IgD-negative memory B cell (primary cell): ENCODE data around the gene MAN1C1. TPM values are rescaled to one million over a fixed set of nuclear protein-coding genes. Genes with fewer than 3 reads are reported as not detected.

Experiments
- H3K27ac Mint-ChIP-seq, 3 donors: one replicate each; pipeline ENCODE4 v1.8.0; 2020 to 2022; ENCODE audit warnings: mild to moderate bottlenecking in 3 of 3, mixed read lengths in 3 of 3, moderate library complexity in 1 of 3
- H3K27me3 Mint-ChIP-seq: one replicate; pipeline ENCODE4 v1.8.0; 2021; ENCODE audit warnings: mixed read lengths
- H3K36me3 Mint-ChIP-seq: one replicate; pipeline ENCODE4 v1.8.0; 2020; ENCODE audit warnings: mild to moderate bottlenecking, mixed read lengths
- H3K4me1 Mint-ChIP-seq, 3 donors: one replicate each; pipeline ENCODE4 v1.8.0; 2020 to 2022; ENCODE audit warnings: mixed read lengths in 3 of 3, mild to moderate bottlenecking in 1 of 3
- H3K4me3 Mint-ChIP-seq, 4 donors: one replicate each; pipeline ENCODE4 v1.8.0; 2020 to 2022; ENCODE audit warnings: mild to moderate bottlenecking in 4 of 4, mixed read lengths in 4 of 4, moderate library complexity in 3 of 4
- H3K9me3 Mint-ChIP-seq, 3 donors: one replicate each; pipeline ENCODE4 v1.8.0; 2020 to 2021; ENCODE audit warnings: mixed read lengths in 3 of 3, mild to moderate bottlenecking in 1 of 3
- polyA plus RNA-seq: library from polyadenylated mRNA; unstranded; fragments of 300-500 nt; fragmentation: Illumina TruSeq; gene quantifications from one replicate; pipeline ENCODE4 v1.2.3, GENCODE V29; 2021

The MAN1C1 gene
- polyA plus RNA-seq, 1 donor from 2014 or later: 0.49 TPM

- Mint-ChIP-seq H3K9me3 (no peaks in the 10 kb centered on the region), H3K27me3 (no peaks in the 10 kb centered on the region), H3K27ac (no peak overlapping the region), H3K4me3 (no peak overlapping the region), H3K4me1 (peaks cover 7 to 14% (median 10%) of the 10 kb centered on the region in 3 donors), H3K36me3 (no peaks in the 10 kb centered on the region)
Observed at GRCh38 chr1:25794325-25794724, 177.7 kb downstream of the MAN1C1 start.

DNA sequence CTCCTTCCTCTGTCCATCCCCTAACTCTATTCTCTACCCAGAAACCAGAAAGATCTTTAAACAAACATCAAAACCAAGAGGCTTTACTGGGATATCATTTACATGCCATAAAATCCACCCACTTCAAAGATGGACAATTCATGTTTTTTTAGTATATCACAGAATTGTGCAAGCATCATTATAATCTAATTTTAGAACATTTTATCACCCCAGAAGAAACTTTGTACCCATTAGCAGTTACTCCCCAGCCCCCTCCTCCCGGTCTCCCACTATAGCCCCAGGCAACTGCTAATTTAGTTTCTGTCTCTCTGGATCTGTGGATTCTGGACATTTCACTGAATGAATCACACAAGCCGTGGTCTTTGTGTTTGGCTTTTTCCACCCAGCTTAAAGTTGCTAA, 178.6 kb downstream of the MAN1C1 start:
- no peak overlapping the region for H3K4me3 Mint-ChIP-seq
- H3K4me1 Mint-ChIP-seq: peaks cover 7 to 14% (median 10%) of the 10 kb centered on the region in 3 donors
- H3K36me3 Mint-ChIP-seq: no peaks in the 10 kb centered on the region
- no peak overlapping the region for H3K27ac Mint-ChIP-seq
- peaks cover 0 to 1% (median 0%) of the 10 kb centered on the region in 3 donors for H3K9me3 Mint-ChIP-seq
- no peaks in the 10 kb centered on the region for H3K27me3 Mint-ChIP-seq

GRCh38 chr1:25795946-25796810, 179.6 kb downstream of the MAN1C1 start:
- no peaks in the 10 kb centered on the region for H3K27me3 Mint-ChIP-seq
- H3K4me1 Mint-ChIP-seq: peaks cover 7 to 16% (median 10%) of the 10 kb centered on the region in 3 donors
- H3K9me3 Mint-ChIP-seq: peaks cover 0 to 1% (median 0%) of the 10 kb centered on the region in 3 donors
- H3K36me3 Mint-ChIP-seq: no peaks in the 10 kb centered on the region
- H3K27ac Mint-ChIP-seq: peak overlapping the region in 1 of 3 donors; percentile 41
- H3K4me3 Mint-ChIP-seq: peak overlapping the region in 1 of 4 donors; percentile 9

- H3K4me3 Mint-ChIP-seq: peak overlapping the region in 2 of 4 donors; percentile 9 to 60
- H3K27ac Mint-ChIP-seq: peak overlapping the region in 2 of 3 donors; percentile 41 to 55
- H3K27me3 Mint-ChIP-seq: no peaks in the 10 kb centered on the region
- H3K4me1 Mint-ChIP-seq: peaks cover 7 to 16% (median 8%) of the 10 kb centered on the region in 3 donors
- peaks cover 0 to 1% (median 0%) of the 10 kb centered on the region in 3 donors for H3K9me3 Mint-ChIP-seq
- no peaks in the 10 kb centered on the region for H3K36me3 Mint-ChIP-seq
Observed at GRCh38 chr1:25796811-25797458, 180.3 kb downstream of the MAN1C1 start.

- Mint-ChIP-seq H3K27ac (no peak overlapping the region), H3K4me1 (peaks cover 11 to 20% (median 12%) of the 10 kb centered on the region in 3 donors), H3K27me3 (no peaks in the 10 kb centered on the region), H3K36me3 (no peaks in the 10 kb centered on the region), H3K4me3 (peak overlapping the region in 1 of 4 donors; percentile 65), H3K9me3 (peaks cover 0 to 1% (median 0%) of the 10 kb centered on the region in 3 donors)
Observed at GRCh38 chr1:25797939-25798338, 181.3 kb downstream of the MAN1C1 start.

DNA sequence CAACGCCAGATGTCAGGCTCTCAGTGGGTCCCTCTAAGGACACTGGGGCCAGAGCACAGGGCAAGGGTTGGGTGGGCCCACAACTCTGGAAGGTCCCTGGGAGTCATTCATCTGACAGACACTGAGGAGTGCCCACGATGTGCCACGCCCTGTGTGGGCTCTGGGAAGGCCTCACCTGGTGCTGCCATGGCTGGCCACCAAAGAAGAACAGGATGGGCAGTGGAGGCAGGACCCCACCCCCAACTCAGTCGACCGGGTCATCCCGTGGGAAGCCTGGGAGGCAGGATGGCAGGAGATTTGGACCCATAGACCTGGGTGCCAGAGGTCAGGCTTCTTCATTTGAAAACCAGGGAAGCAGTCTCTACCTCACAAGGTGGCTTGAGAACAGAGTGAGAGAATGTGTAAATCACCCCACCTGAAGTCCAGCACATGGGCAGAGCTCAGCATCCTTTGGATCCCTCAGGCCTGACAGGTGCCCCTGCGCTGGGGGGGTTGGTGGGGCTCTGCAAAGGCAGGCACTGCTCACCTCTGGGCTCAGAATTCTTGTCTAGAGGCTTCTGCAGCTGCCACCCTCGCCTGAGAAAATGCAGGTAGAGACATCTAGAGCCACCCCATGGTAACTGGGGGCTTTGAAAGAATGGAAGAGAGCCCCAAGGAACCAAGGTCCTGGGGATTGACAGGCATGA, 182.2 kb downstream of the MAN1C1 start:
- no peak overlapping the region for H3K27ac Mint-ChIP-seq
- peaks cover 14 to 24% (median 14%) of the 10 kb centered on the region in 3 donors for H3K4me1 Mint-ChIP-seq
- H3K9me3 Mint-ChIP-seq: peaks cover 0 to 1% (median 0%) of the 10 kb centered on the region in 3 donors

GRCh38 chr1:25799352-25799934, 182.9 kb downstream of the MAN1C1 start:
- peak overlapping the region in 3 of 4 donors; percentile 37 to 89 (median 77) for H3K4me3 Mint-ChIP-seq
- peaks cover 0 to 1% (median 0%) of the 10 kb centered on the region in 3 donors for H3K9me3 Mint-ChIP-seq
- no peaks in the 10 kb centered on the region for H3K36me3 Mint-ChIP-seq
- H3K4me1 Mint-ChIP-seq: peaks cover 14 to 25% (median 14%) of the 10 kb centered on the region in 3 donors
- peak overlapping the region in 1 of 3 donors; percentile 31 for H3K27ac Mint-ChIP-seq
- H3K27me3 Mint-ChIP-seq: no peaks in the 10 kb centered on the region

More for the DNA sequence above, 182.2 kb downstream of the MAN1C1 start:
- Mint-ChIP-seq H3K27me3 (no peaks in the 10 kb centered on the region), H3K36me3 (no peaks in the 10 kb centered on the region), H3K4me3 (peak overlapping the region; percentile 27 to 89 (median 71))

DNA sequence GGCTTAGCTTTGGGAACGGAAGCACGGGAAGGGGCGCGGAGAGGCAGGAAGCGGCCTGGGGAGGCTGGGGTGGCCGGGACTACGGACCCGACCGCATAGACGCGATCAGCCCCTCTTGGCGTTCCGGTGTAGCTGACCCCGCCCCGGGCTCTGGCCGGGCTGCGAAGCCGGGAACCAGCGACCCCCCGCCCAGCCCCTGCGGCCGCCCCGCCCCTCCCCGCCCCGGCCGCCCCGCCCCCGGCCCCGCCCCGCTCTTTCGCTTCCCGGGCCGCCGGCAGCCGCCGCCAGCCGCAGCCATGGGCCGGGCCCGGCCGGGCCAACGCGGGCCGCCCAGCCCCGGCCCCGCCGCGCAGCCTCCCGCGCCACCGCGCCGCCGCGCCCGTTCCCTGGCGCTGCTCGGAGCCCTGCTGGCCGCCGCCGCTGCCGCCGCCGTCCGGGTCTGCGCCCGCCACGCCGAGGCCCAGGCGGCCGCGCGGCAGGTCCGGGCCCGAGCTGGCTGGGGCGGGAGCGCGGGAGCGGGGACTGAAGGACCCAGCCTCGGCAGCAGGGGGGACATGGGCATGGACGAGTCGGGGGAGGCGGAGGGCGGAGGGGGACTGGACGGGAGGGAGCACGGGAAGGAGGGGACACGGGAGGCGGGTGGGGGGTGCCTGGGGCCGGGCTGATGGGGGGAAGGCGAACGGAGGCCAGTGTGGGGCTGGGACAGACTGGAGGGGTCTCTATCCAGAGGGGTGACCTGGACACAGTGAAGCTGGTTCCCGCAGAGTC, 183.5 kb downstream of the MAN1C1 start, which contains the start of gene SELENON:
TSS of gene SELENON (plus strand) at position 259 of the 768 bp plus-strand sequence. CDS start at position 297, 38 bp downstream.
- H3K4me1 Mint-ChIP-seq: peaks cover 14 to 27% (median 14%) of the 10 kb centered on the region in 3 donors
- peaks cover 0 to 1% (median 0%) of the 10 kb centered on the region in 3 donors for H3K9me3 Mint-ChIP-seq
- H3K36me3 Mint-ChIP-seq: no peaks in the 10 kb centered on the region
- H3K4me3 Mint-ChIP-seq: peak within 1 kb of the TSS; percentile 22 to 90 (median 83)
- peak within 1 kb of the TSS in 1 of 3 donors; percentile 31 for H3K27ac Mint-ChIP-seq
- no peaks in the 10 kb centered on the region for H3K27me3 Mint-ChIP-seq

GRCh38 chr1:25800703-25801377, 184.2 kb downstream of the MAN1C1 start:
- Mint-ChIP-seq H3K4me1 (peaks cover 14 to 27% (median 14%) of the 10 kb centered on the region in 3 donors), H3K27me3 (peaks cover 4% of the 10 kb centered on the region), H3K36me3 (no peaks in the 10 kb centered on the region), H3K27ac (no peak overlapping the region), H3K4me3 (peak overlapping the region; percentile 71 to 90 (median 83)), H3K9me3 (peaks cover 0 to 1% (median 0%) of the 10 kb centered on the region in 3 donors)

DNA sequence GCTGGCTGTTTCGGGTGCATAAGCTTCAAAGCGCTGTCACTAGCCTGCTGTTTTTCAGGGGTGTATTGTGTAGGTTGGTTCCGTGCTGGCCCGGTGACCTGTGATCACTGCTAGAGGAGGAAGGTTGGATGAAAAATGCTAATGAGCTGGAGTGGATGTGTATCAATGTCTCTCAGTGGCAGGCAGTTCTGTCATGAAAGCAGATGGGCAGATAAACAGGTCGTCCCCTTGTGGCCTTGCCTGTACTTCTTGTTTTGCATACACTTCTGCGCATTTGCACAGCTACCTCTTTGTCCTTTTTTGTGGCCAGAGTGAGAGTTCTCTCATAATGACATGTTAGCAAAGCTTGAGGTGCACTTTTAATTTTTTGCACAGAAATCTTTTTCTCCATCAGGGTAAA, 186.3 kb downstream of the MAN1C1 start:
- H3K36me3 Mint-ChIP-seq: no peaks in the 10 kb centered on the region
- peaks cover 4% of the 10 kb centered on the region for H3K27me3 Mint-ChIP-seq
- H3K4me1 Mint-ChIP-seq: peaks cover 7 to 13% (median 10%) of the 10 kb centered on the region in 3 donors
- H3K27ac Mint-ChIP-seq: no peak overlapping the region
- H3K9me3 Mint-ChIP-seq: peaks cover 0 to 1% (median 0%) of the 10 kb centered on the region in 3 donors
- peak overlapping the region in 3 of 4 donors; percentile 1 to 71 (median 51) for H3K4me3 Mint-ChIP-seq

- Mint-ChIP-seq H3K36me3 (no peaks in the 10 kb centered on the region), H3K27me3 (peaks cover 4% of the 10 kb centered on the region), H3K27ac (no peak overlapping the region), H3K4me3 (peak overlapping the region in 1 of 4 donors; percentile 71), H3K4me1 (peaks cover 7 to 13% (median 10%) of the 10 kb centered on the region in 3 donors), H3K9me3 (peaks cover 0 to 1% (median 0%) of the 10 kb centered on the region in 3 donors)
Observed at GRCh38 chr1:25803368-25803767, 186.8 kb downstream of the MAN1C1 start.

- Mint-ChIP-seq H3K27ac (no peak overlapping the region), H3K4me3 (peak overlapping the region in 2 of 4 donors; percentile 17 to 75)
Observed at GRCh38 chr1:25804244-25804963, 187.8 kb downstream of the MAN1C1 start.

More at GRCh38 chr1:25804244-25804963, 187.8 kb downstream of the MAN1C1 start:
- Mint-ChIP-seq H3K9me3 (peaks cover 0 to 1% (median 0%) of the 10 kb centered on the region in 3 donors), H3K36me3 (no peaks in the 10 kb centered on the region), H3K4me1 (peaks cover 7 to 17% (median 13%) of the 10 kb centered on the region in 3 donors), H3K27me3 (peaks cover 4% of the 10 kb centered on the region)
